SK-N-SH (cell line): ENCODE data around the gene TBC1D13. TPM values are rescaled to one million over a fixed set of nuclear protein-coding genes. Genes with fewer than 3 reads are reported as not detected.

ENCODE experiments used
- CTCF ChIA-PET: fragments of 300-600, 350-600 bp; formaldehyde crosslinking; extraction: SDS; loops from one replicate; lab custom pipeline; 2021; lab: Yijun Ruan, JAX
- POLR2A ChIA-PET: fragments of 350-600 bp; sonication (Branson Sonifier 250); formaldehyde crosslinking; extraction: SDS; loops from one replicate; lab custom pipeline; 2020; ENCODE audit warnings: antibody characterized with exemption, inconsistent platforms; lab: Yijun Ruan, JAX
- DNase-seq: peaks from one replicate; pipeline ENCODE4 v3.0.0; 2012
- H2AFZ ChIP-seq: fragments of 200-600 bp; sonication (generic); 2 replicates; pipeline ENCODE4 v1.8.1; 2016; ENCODE audit warnings: antibody characterized with exemption, mild to moderate bottlenecking, low read depth
- H3F3A ChIP-seq: fragments of 200-600 bp; sonication (generic); replicated peaks from 2 replicates; pipeline ENCODE3; 2016; ENCODE audit warnings: antibody characterized with exemption, mild to moderate bottlenecking; ENCODE audit not compliant: insufficient read depth
- H3K27ac ChIP-seq, 2 experiments: fragments of 200-500 bp in 1 of 2; fragments of 200-600 bp in 1 of 2; sonication (Bioruptor generic) in 1 of 2; sonication (generic), shearing (Covaris generic) in 1 of 2; 2 replicates each; pipeline versions ENCODE4 v1.5.1 to v1.6.1; 2014 to 2016; ENCODE audit warnings: low read depth in 2 of 2, inconsistent platforms in 1 of 2, low read length in 1 of 2, mild to moderate bottlenecking in 1 of 2, mixed read lengths in 1 of 2
- H3K27me3 ChIP-seq: fragments of 200-600 bp; sonication (generic), shearing (Covaris generic); 2 replicates; pipeline ENCODE4 v1.6.1; 2016; ENCODE audit warnings: mixed run types; ENCODE audit not compliant: insufficient read depth
- H3K36me3 ChIP-seq, 2 experiments: fragments of 200-500 bp in 1 of 2; fragments of 200-600 bp in 1 of 2; sonication (Bioruptor generic) in 1 of 2; sonication (generic) in 1 of 2; replicated peaks in 1 of 2; 2 replicates each; pipeline versions ENCODE3 to v1.5.1; 2014 to 2016; ENCODE audit warnings: low read length in 1 of 2, mild to moderate bottlenecking in 1 of 2; ENCODE audit not compliant: insufficient read depth in 2 of 2, control insufficient read depth in 1 of 2
- H3K4me1 ChIP-seq, 2 experiments: fragments of 200-500 bp in 1 of 2; fragments of 200-600 bp in 1 of 2; sonication (Bioruptor generic) in 1 of 2; sonication (generic), shearing (Covaris generic) in 1 of 2; 2 replicates each; pipeline versions ENCODE4 v1.5.1 to v1.6.1; 2014 to 2016; ENCODE audit warnings: low read depth in 1 of 2, low read length in 1 of 2, mixed run types in 1 of 2; ENCODE audit not compliant: insufficient read depth in 2 of 2, control insufficient read depth in 1 of 2
- H3K4me2 ChIP-seq: fragments of 200-600 bp; sonication (generic), shearing (Covaris generic); 2 replicates; pipeline ENCODE4 v1.6.1; 2017; ENCODE audit warnings: mixed run types
- H3K4me3 ChIP-seq, 2 experiments: fragments of 200-500 bp in 1 of 2; fragments of 200-600 bp in 1 of 2; sonication (Bioruptor generic) in 1 of 2; sonication (generic), shearing (Covaris generic) in 1 of 2; 2 replicates each; pipeline versions ENCODE4 v1.5.1 to v1.8.1; 2014 to 2016; ENCODE audit warnings: low read depth in 2 of 2, inconsistent platforms in 1 of 2, low read length in 1 of 2, mild to moderate bottlenecking in 1 of 2, mixed read lengths in 1 of 2, moderate library complexity in 1 of 2
- H3K79me2 ChIP-seq: fragments of 200-600 bp; sonication (generic); 2 replicates; pipeline ENCODE4 v1.8.1; 2017; ENCODE audit warnings: mild to moderate bottlenecking; ENCODE audit not compliant: insufficient read depth
- H3K9ac ChIP-seq: fragments of 200-600 bp; sonication (generic); 2 replicates; pipeline ENCODE4 v1.6.1; 2017; ENCODE audit warnings: mixed run types
- H3K9me2 ChIP-seq: fragments of 200-600 bp; sonication (generic); 2 replicates; pipeline ENCODE4 v1.6.1; 2017; ENCODE audit warnings: mixed run types
- H3K9me3 ChIP-seq: fragments of 200-600 bp; sonication (generic); 2 replicates; pipeline ENCODE4 v1.6.1; 2017; ENCODE audit warnings: mixed run types, mild to moderate bottlenecking, moderate library complexity
- H4K20me1 ChIP-seq: fragments of 200-600 bp; sonication (generic); 2 replicates; pipeline ENCODE4 v1.6.1; 2017; ENCODE audit warnings: mild to moderate bottlenecking, mixed run types; ENCODE audit not compliant: insufficient read depth
- CHD2 ChIP-seq: fragments of 150-350 bp; IDR thresholded peaks from 2 replicates; pipeline ENCODE4 v1.6.1; 2018; ENCODE audit warnings: low read length; ENCODE audit not compliant: partially characterized antibody
- EP300 ChIP-seq, 2 experiments: IDR thresholded peaks; 2 replicates each; pipeline versions ENCODE4 v1.4.0 to v1.6.1; 2012; ENCODE audit warnings: borderline replicate concordance in 1 of 2, low read depth in 1 of 2, low read length in 1 of 2
- EZH2phosphoT487 ChIP-seq: fragments of 200-600 bp; sonication (generic); IDR thresholded peaks from 2 replicates; pipeline ENCODE4 v1.6.1; 2017; ENCODE audit warnings: low read depth, mixed run types, mild to moderate bottlenecking, antibody characterized with exemption, moderate library complexity, borderline replicate concordance
- FOSL2 ChIP-seq: IDR thresholded peaks from 2 replicates; pipeline ENCODE4 v1.4.0; 2012; ENCODE audit warnings: low read depth, mild to moderate bottlenecking, moderate library complexity, borderline replicate concordance
- FOXJ3 ChIP-seq: sonication (generic); formaldehyde crosslinking; IDR thresholded peaks from 2 replicates; pipeline ENCODE4 v1.5.1; 2020; ENCODE audit warnings: mild to moderate bottlenecking, missing genetic modification reagents
- FOXM1 ChIP-seq: IDR thresholded peaks from 2 replicates; pipeline ENCODE4 v1.4.0; 2012; ENCODE audit warnings: low read depth, mild to moderate bottlenecking
- IRF3 ChIP-seq: fragments of 150-350 bp; IDR thresholded peaks from 2 replicates; pipeline ENCODE4 v1.6.1; 2016; ENCODE audit warnings: mild to moderate bottlenecking, low read depth, low read length
- MAX ChIP-seq: IDR thresholded peaks from 2 replicates; pipeline ENCODE4 v1.4.0; 2012; ENCODE audit warnings: low read depth
- MXI1 ChIP-seq: IDR thresholded peaks from 2 replicates; pipeline ENCODE4 v1.6.1; 2012; ENCODE audit warnings: mild to moderate bottlenecking, low read depth, low read length, improper control_type of control experiment
- NFIC ChIP-seq: IDR thresholded peaks from 2 replicates; pipeline ENCODE4 v1.4.0; 2012; ENCODE audit warnings: borderline replicate concordance
- NRF1 ChIP-seq: IDR thresholded peaks from 2 replicates; pipeline ENCODE4 v1.6.1; 2012; ENCODE audit warnings: low read depth, mild to moderate bottlenecking, low read length
- POLR2AphosphoS5 ChIP-seq: IDR thresholded peaks from 2 replicates; pipeline ENCODE4 v1.6.1; 2012; ENCODE audit warnings: low read depth, low read length
- RAD21 ChIP-seq: IDR thresholded peaks from 2 replicates; pipeline ENCODE4 v1.6.1; 2012; ENCODE audit warnings: mild to moderate bottlenecking, low read length
- RCOR1 ChIP-seq: fragments of 150-350 bp; IDR thresholded peaks from 2 replicates; pipeline ENCODE4 v1.6.1; 2017; ENCODE audit warnings: antibody characterized with exemption, low read length
- REST ChIP-seq: IDR thresholded peaks from 2 replicates; pipeline ENCODE4 v1.6.1; 2012; ENCODE audit warnings: mild to moderate bottlenecking, low read depth, low read length, moderate library complexity
- TAF1 ChIP-seq: IDR thresholded peaks from 2 replicates; pipeline ENCODE4 v1.6.1; 2012; ENCODE audit warnings: low read depth, mild to moderate bottlenecking, low read length, moderate library complexity, borderline replicate concordance
- USF2 ChIP-seq: fragments of 150-350 bp; IDR thresholded peaks from 2 replicates; pipeline ENCODE4 v1.6.1; 2017; ENCODE audit warnings: antibody characterized with exemption, low read length, low read depth, borderline replicate concordance
- ZBTB33 ChIP-seq: IDR thresholded peaks from 2 replicates; pipeline ENCODE4 v1.4.0; 2012; ENCODE audit warnings: low read depth, borderline replicate concordance
- WGBS: methylation state at CpG from one replicate; pipeline ENCODE4 v1.1.6; 2017; ENCODE audit warnings: low lambda C conversion rate; 5-methylcytosine and 5-hydroxymethylcytosine counted together
- polyA plus RNA-seq, 3 experiments: library from polyadenylated mRNA; depleted of rRNA; stranded (reverse); fragments of >200 nt; gene quantifications; 2 replicates each; pipeline ENCODE4 v1.2.3, GENCODE V29; 2012

TBC1D13 gene
- polyA plus RNA-seq, 1 of the 3 experiments (the other 2 are of a cell fraction), result 19.1 TPM

- H2AFZ ChIP-seq, result no peak overlapping the region
- WGBS, result 60% methylated on average over 3 of the region's 3 CpGs
- no peak overlapping the region for H3K4me3 ChIP-seq
- TF ChIP-seq IRF3 (no peak), TAF1 (no peak), RAD21 (no peak), REST (no peak), EP300 (IDR thresholded peaks at IDR 0.05; ENCODE audit: borderline replicate concordance in 1 of 2, low read depth in 1 of 2, low read length in 1 of 2) (no peak), NRF1 (no peak), MXI1 (no peak), FOXM1 (no peak), USF2 (no peak), NFIC (no peak), FOXJ3 (CRISPR knock-in tag) (no peak), ZBTB33 (no peak), CHD2 (no peak), RCOR1 (no peak), POLR2AphosphoS5 (no peak), EZH2phosphoT487 (no peak), FOSL2 (no peak), MAX (no peak)
- H3K4me1 ChIP-seq, result peaks cover 0 to under 1% of the 10 kb centered on the region in 2 experiments; a peak in 1 of 4 replicates
- no peaks in the 10 kb centered on the region for H3K9me3 ChIP-seq
- no peak overlapping the region for H3K27ac ChIP-seq
- H3K36me3 ChIP-seq, result peaks cover 0 to 5% of the 10 kb centered on the region in 2 experiments
- CTCF ChIA-PET, result interaction anchor here (1.1 to 1.6 kb wide), 3 partner anchors 53 to 63 kb away, joined by 3 to 4 read pairs (median 3); partner anchors contain the start of genes ENDOG and PKN3
- no peaks in the 10 kb centered on the region for H3K27me3 ChIP-seq
- H4K20me1 ChIP-seq, result no peaks in the 10 kb centered on the region
- no peak overlapping the region for H3K4me2 ChIP-seq
- H3K79me2 ChIP-seq, result peaks cover 25% of the 10 kb centered on the region
- H3F3A ChIP-seq, result no peaks in the 10 kb centered on the region
- no peaks in the 10 kb centered on the region for H3K9me2 ChIP-seq
- no peak for DNase-seq
- POLR2A ChIA-PET, result interaction anchor here (0.9 kb wide), 1 partner anchor 18 kb away, joined by 3 read pairs; no protein-coding TSS in a partner anchor
- H3K9ac ChIP-seq, result no peak overlapping the region
These were observed 21.6 kb upstream of the TBC1D13 start for GRCh38 chr9:128765499-128765898.
